GM12878 (cell line): Measurements from ENCODE around the gene RNPS1.

ENCODE experiments used
- MXI1 ChIP-seq: fragments of 150-350 bp; IDR thresholded peaks from 2 replicates; pipeline ENCODE4 v1.6.1; 2011; ENCODE audit warnings: low read depth, mild to moderate bottlenecking, inconsistent platforms, low read length, improper control_type of control experiment
- SREBF2 ChIP-seq: IDR thresholded peaks from 2 replicates; pipeline ENCODE4 v1.6.1; 2012; ENCODE audit warnings: mild to moderate bottlenecking, low read length
- ZBTB11 ChIP-seq: fragments of 450-650 bp; formaldehyde crosslinking; IDR thresholded peaks from 2 replicates; pipeline ENCODE4 v1.5.0; 2022; ENCODE audit warnings: mild to moderate bottlenecking, missing genetic modification characterization

GRCh38 chr16:2207872-2208271 lies 60.1 kb downstream of the RNPS1 start:
- TF ChIP-seq ZBTB11 (no peak), SREBF2 (no peak), MXI1 (no peak)
